HG03025 (cell line): ENCODE results near the gene ARPP21.
"Not testable (repeated sequence)": the region's sequence is repeated elsewhere in the genome, so short reads cannot be mapped to it uniquely, and the experiment has no call there.

ENCODE experiments used
- ATAC-seq: cut with Tn5 transposase; IDR thresholded peaks from one replicate; pipeline ENCODE4 v1.9.1; 2021; ENCODE audit warnings: mild to moderate bottlenecking, moderate library complexity; ENCODE audit not compliant: unreplicated experiment, low FRiP score

Gene ARPP21

GRCh38 chr3:35776346-35776745, 137.0 kb downstream of the ARPP21 start:
- ATAC-seq = no peak

GRCh38 chr3:35777065-35777464, 137.7 kb downstream of the ARPP21 start:
- no peak for ATAC-seq

- no peak for ATAC-seq
Observed at GRCh38 chr3:35777563-35778554, 138.5 kb downstream of the ARPP21 start.

DNA sequence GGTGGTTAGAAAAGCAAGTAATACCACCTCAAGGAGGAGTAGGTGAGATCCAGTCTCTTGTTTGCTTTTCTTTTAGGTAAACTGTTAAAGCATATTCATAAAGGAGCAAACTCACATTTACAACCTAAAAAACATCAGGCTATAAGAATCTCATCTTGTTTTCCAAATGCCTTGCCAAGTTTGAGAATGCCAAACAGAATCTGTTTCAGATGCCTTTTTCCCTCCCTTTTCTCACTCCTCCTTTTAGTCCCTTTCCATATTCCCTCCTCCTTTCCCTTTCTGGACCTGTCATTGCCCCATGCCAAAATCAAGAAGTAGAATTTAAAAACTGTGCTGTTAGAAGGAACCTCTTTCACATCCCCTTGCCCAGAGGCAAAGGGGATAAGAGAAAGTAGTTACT, 140.3 kb downstream of the ARPP21 start:
- ATAC-seq = no peak

DNA sequence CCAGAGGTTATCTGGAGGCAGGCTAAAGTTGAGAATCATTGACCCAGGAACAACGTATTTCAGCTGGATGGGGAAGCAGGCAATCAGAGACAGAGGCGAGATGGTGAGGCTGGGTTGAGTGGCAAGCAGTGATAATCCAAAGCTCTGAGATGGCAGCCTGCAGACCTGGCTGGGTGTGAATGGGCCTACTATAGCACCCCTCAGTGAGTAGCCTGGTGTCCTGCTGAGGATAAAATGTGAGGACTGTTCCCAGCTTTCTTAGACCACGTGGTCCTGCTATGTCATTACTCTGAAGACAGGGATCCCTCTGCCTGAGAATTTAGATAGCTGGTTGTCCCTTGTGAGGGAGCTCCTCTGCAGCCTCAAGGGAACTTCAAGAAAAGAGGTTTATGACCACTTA, 141.5 kb downstream of the ARPP21 start:
- ATAC-seq = no peak

DNA sequence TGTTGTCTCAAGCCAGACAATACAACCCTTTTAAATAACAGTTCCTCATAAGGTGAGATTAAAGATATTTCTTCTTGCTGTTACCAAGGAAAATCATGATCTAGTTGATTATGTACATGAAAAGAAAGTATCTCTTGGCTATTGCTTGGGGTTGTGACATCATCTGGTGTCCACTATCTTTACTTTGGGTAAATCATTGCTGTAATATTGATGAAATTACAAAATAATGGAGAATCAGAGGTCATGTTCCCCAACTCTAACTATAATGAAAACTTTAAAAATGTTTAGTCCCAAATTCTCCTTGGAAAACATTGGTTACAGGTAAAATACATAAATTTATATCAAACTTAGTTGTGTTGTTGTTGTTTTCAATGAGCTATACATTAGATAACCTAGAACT, 142.2 kb downstream of the ARPP21 start:
- ATAC-seq = no peak

GRCh38 chr3:35782355-35782754, 143.0 kb downstream of the ARPP21 start:
- ATAC-seq = no peak

- no peak for ATAC-seq
Observed at GRCh38 chr3:35784169-35784568, 144.8 kb downstream of the ARPP21 start.

DNA sequence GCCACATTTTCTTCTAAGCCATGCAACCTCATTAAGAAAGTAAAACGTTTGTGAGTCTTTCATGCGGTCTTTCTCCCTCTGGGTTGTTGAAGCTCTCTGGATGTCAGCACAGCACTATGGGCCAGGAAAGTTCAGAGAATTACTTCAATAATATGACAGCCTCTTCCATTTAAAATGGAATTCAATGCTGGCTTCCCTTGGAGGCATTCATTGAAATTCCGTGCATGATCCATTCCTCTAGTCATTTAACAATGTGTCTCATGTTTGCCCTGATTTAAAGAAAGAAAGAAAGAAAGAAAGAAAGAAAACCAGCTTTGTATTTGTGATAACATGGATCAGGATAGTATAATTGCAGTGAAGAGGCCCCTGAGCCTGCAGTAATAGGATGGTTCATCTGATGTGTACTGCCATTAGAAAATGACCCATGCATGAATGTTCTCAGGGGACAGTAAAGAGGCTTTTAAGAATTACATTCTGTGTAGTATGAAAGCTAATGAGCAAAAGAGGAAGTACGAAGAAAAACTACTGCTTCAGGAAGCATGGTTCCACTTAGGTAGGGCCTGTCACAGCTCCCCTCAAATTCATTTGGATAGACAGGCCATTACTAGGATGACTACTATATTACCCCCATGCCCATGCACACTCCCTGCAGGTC, 146.0 kb downstream of the ARPP21 start:
- no peak for ATAC-seq

DNA sequence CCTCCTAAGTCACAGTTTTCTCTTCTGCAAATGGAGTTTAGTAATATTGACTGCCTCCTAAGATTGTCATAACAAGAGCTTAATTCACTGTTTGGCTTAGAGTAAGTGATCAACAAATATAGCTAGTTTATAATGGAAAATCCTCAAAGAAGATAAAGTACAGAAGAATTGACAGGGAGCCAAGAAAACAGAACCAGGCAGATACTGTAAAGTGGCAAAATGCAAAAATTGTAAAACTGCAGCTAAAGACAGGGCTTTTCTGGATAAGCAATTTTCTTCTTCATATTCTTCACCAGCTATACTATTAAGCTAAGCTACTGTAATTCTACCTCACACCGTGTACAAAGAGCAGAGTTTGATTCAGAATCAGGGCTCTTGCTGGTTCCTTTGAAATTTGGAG, 148.6 kb downstream of the ARPP21 start:
- no peak for ATAC-seq

GRCh38 chr3:35789042-35789831, 149.9 kb downstream of the ARPP21 start:
- no peak for ATAC-seq

DNA sequence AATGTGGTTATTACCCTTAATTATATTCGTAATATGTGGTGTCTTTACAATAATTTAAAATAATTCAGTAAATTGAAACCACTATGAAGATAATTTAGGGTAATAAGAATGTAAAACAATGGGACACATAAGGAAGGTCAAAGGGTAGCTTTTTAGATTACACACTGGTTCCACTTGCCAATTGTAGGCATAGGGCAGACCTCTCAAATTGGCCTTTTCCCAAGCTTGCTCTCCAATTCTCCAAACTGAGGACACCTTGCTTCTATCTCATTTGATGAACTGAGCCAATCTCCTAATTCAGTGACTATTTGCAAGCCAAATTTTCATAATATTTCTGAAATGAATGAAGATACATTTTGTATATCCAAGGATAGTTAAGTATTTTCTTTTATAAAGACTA, 151.4 kb downstream of the ARPP21 start:
- no peak for ATAC-seq

GRCh38 chr3:35793667-35794066, 154.3 kb downstream of the ARPP21 start:
- ATAC-seq = no peak

DNA sequence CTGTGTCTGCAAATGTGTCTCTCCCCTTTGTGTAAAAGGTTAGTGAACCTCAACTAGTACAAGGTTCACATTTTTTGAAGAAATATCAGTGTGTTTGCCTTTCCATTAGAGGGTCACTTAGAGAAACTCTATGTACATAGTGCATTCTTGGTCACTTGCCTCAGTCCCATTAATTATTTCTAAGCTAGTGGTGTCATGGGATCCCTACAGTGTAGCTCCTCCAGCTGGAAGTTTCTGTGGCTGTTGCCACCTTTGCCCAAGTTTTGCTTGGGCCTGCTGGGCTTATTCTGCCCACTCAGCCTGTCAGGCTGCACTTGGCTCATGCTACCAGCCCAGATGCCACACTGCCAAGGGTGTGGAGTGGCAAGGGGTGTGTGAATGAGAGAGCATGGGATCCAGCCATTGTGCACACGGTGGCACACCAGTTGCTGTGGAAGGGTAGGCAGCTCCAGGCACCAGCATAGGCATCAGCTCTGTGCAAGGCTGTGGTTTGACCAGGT, 161.7 kb downstream of the ARPP21 start:
- no peak for ATAC-seq

DNA sequence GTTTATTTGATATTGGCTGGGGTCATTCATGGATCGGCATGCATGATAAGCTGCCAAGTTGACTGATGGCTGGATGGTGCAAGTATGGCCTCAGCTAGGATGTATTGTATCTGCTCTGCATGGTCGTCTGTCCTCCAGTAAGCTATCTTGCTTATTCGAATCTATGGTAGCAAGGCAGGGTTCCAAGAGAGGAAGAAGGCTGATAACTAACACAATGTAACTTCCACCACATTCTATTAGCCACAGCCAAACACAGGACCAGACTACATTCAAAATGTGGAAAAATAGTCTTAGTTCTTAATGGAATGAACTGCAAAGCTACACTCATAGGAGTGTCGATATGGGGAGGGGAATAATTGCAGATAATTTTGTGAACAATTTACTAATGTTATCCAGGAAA, 175.2 kb downstream of the ARPP21 start:
- no peak for ATAC-seq

- ATAC-seq = not testable (repeated sequence)
Observed at GRCh38 chr3:35815796-35816195, 176.5 kb downstream of the ARPP21 start.

- ATAC-seq = no peak
Observed at GRCh38 chr3:35817216-35817615, 177.9 kb downstream of the ARPP21 start.

DNA sequence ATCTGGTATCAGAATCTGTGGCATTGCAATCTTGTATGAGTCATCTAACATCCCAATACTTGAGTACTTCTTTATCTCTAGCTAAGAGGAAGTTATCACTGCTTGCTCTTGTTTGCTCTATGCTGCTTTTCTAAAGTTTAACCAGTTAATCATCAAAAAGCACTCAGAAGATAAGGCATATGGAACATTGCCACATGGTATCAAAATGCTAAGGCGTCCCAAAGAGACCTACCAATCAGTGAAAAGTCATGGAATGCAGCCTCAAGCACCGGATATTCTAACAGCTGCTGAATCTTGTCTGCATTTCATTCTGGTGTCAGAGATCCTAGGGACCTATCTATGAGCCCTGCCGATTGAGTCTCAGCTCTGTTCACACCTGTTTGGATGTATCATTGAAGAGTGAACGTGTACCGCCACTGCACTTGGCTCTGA, 192.8 kb downstream of the ARPP21 start:
- no peak for ATAC-seq
